C4-2B (cell line): Measurements from ENCODE around the gene TRUB1.

Experiments used
- H3K27ac ChIP-seq: fragments of 450-650 bp; 2 replicates; pipeline ENCODE4 v1.5.1; 2017
- CTCF ChIP-seq: fragments of 450-650 bp; conservative IDR thresholded peaks from 2 replicates; pipeline ENCODE4 v1.5.1; 2017; ENCODE audit warnings: mild to moderate bottlenecking
- ZFX ChIP-seq: fragments of 450-650 bp; IDR thresholded peaks from 2 replicates; pipeline ENCODE4 v1.6.1; 2017

TRUB1 gene

GRCh38 chr10:115018185-115018931 lies 80.4 kb downstream of the TRUB1 start:
- TF ChIP-seq ZFX (no peak), CTCF (no peak)
- H3K27ac ChIP-seq: no peak overlapping the region

GRCh38 chr10:115020449-115020848 lies 82.5 kb downstream of the TRUB1 start:
- no peak overlapping the region for H3K27ac ChIP-seq
- no peak for TF ChIP-seq CTCF
- TF ChIP-seq ZFX: no peak

- no peak overlapping the region for H3K27ac ChIP-seq
- TF ChIP-seq CTCF (no peak), ZFX (no peak)
Measured at GRCh38 chr10:115022733-115023132, 84.7 kb downstream of the TRUB1 start.

GRCh38 chr10:115023715-115024114 lies 85.7 kb downstream of the TRUB1 start:
- H3K27ac ChIP-seq: no peak overlapping the region
- TF ChIP-seq ZFX (no peak), CTCF (no peak)

GRCh38 chr10:115024371-115024770 lies 86.4 kb downstream of the TRUB1 start:
- no peak overlapping the region for H3K27ac ChIP-seq
- no peak for TF ChIP-seq CTCF
- TF ChIP-seq ZFX: no peak

- no peak overlapping the region for H3K27ac ChIP-seq
- TF ChIP-seq ZFX: no peak
- no peak for TF ChIP-seq CTCF
Measured at GRCh38 chr10:115026056-115026745, 88.2 kb downstream of the TRUB1 start.

- no peak for TF ChIP-seq CTCF
- no peak for TF ChIP-seq ZFX
- H3K27ac ChIP-seq: no peak overlapping the region
Measured at GRCh38 chr10:115026746-115027140, 88.7 kb downstream of the TRUB1 start.
